GM12864 (cell line): ENCODE measurements around the gene CDC40.
"Not testable (repeated sequence)": the region's sequence is repeated elsewhere in the genome, so short reads cannot be mapped to it uniquely, and the experiment has no call there.

Experiments used
- DNase-seq: peaks from one replicate; pipeline ENCODE4 v3.0.0-alpha.2; 2011; ENCODE audit warnings: low read depth
- H3K4me3 ChIP-seq: 2 replicates; pipeline ENCODE4 v1.5.1; 2011; ENCODE audit warnings: mild to moderate bottlenecking, low read depth, low read length, control low read depth
- CTCF ChIP-seq: IDR thresholded peaks from 2 replicates; pipeline ENCODE4 v1.5.1; 2011; ENCODE audit warnings: low read depth, mild to moderate bottlenecking, moderate library complexity, low read length, control low read depth, inconsistent platforms; ENCODE audit errors: missing control alignments

The CDC40 gene

GRCh38 chr6:110226261-110226660, 46.0 kb downstream of the CDC40 start:
- no peak overlapping the region for H3K4me3 ChIP-seq
- DNase-seq: no peak
- TF ChIP-seq CTCF: no peak

- no peak overlapping the region for H3K4me3 ChIP-seq
- DNase-seq: no peak
- TF ChIP-seq CTCF: no peak
Measured at GRCh38 chr6:110232450-110232849, 52.2 kb downstream of the CDC40 start.

- no peak for TF ChIP-seq CTCF
- DNase-seq: peak; percentile 35
- no peak overlapping the region for H3K4me3 ChIP-seq
Measured at GRCh38 chr6:110233770-110234374, 53.6 kb downstream of the CDC40 start.

GRCh38 chr6:110236007-110236406, 55.8 kb downstream of the CDC40 start:
- not testable (repeated sequence) for H3K4me3 ChIP-seq, DNase-seq

GRCh38 chr6:110239526-110240274, 59.5 kb downstream of the CDC40 start:
- DNase-seq: no peak
- H3K4me3 ChIP-seq: no peak overlapping the region
- no peak for TF ChIP-seq CTCF

GRCh38 chr6:110244621-110245020, 64.4 kb downstream of the CDC40 start:
- DNase-seq, H3K4me3 ChIP-seq: not testable (repeated sequence)

GRCh38 chr6:110246378-110246777, 66.2 kb downstream of the CDC40 start:
- no peak for TF ChIP-seq CTCF
- DNase-seq: no peak
- H3K4me3 ChIP-seq: no peak overlapping the region

GRCh38 chr6:110246900-110247546, 66.8 kb downstream of the CDC40 start:
- no peak overlapping the region for H3K4me3 ChIP-seq
- no peak for DNase-seq
- no peak for TF ChIP-seq CTCF
